ENCODE results near the gene NLGN1.

GRCh38 chr3:174270841-174271240 is 873.3 kb downstream of the NLGN1 start:
- TF ChIP-seq CTCF (IDR thresholded peaks at IDR 0.05) (no peak), ZFX (IDR thresholded peaks at IDR 0.05; ENCODE audit: borderline replicate concordance) (no peak)
